ENCODE measurements around the gene MRPS30.

The MRPS30 gene

GRCh38 chr5:44795496-44795895 is 13.3 kb upstream of the MRPS30 start:
- ATAC-seq: no peak
- no peak for TF ChIP-seq PATZ1 (CRISPR knock-in tag; IDR thresholded peaks at IDR 0.05; ENCODE audit: borderline replicate concordance)
- TF ChIP-seq RARB (CRISPR knock-in tag; IDR thresholded peaks at IDR 0.05): no peak
- no peak for TF ChIP-seq TOX (CRISPR knock-in tag; IDR thresholded peaks at IDR 0.05; ENCODE audit: borderline replicate concordance)
- TF ChIP-seq ZNF8 (CRISPR knock-in tag; IDR thresholded peaks at IDR 0.05): no peak
- TF ChIP-seq ESRRG (CRISPR knock-in tag; IDR thresholded peaks at IDR 0.05): no peak
- TF ChIP-seq PPARA (CRISPR knock-in tag; IDR thresholded peaks at IDR 0.05; ENCODE audit: borderline replicate concordance): no peak
- TF ChIP-seq OSR1 (CRISPR knock-in tag; IDR thresholded peaks at IDR 0.05): no peak
- TF ChIP-seq ISL1 (CRISPR knock-in tag; IDR thresholded peaks at IDR 0.05): no peak
- no peak for TF ChIP-seq ZNF565 (CRISPR knock-in tag; conservative IDR thresholded peaks at IDR 0.05; ENCODE audit: low read depth)
- no peak for TF ChIP-seq TSHZ2 (CRISPR knock-in tag; IDR thresholded peaks at IDR 0.05)
- no peak for TF ChIP-seq ZC3H10 (CRISPR knock-in tag; IDR thresholded peaks at IDR 0.05)
- no peak for TF ChIP-seq ZFP3 (CRISPR knock-in tag; IDR thresholded peaks at IDR 0.05)
- no peak for TF ChIP-seq CREB5 (CRISPR knock-in tag; IDR thresholded peaks at IDR 0.05; ENCODE audit: low read depth)
- no peak for TF ChIP-seq SNAI2 (CRISPR knock-in tag; IDR thresholded peaks at IDR 0.05)
- TF ChIP-seq TCF4 (CRISPR knock-in tag; IDR thresholded peaks at IDR 0.05; ENCODE audit: borderline replicate concordance): no peak
- TF ChIP-seq ARNTL (CRISPR knock-in tag; IDR thresholded peaks at IDR 0.05; ENCODE audit: borderline replicate concordance, low read depth): no peak

GRCh38 chr5:44797841-44798240 is 10.9 kb upstream of the MRPS30 start:
- no peak for TF ChIP-seq TSHZ2 (CRISPR knock-in tag; IDR thresholded peaks at IDR 0.05)
- TF ChIP-seq TCF4 (CRISPR knock-in tag; IDR thresholded peaks at IDR 0.05; ENCODE audit: borderline replicate concordance): no peak
- TF ChIP-seq PATZ1 (CRISPR knock-in tag; IDR thresholded peaks at IDR 0.05; ENCODE audit: borderline replicate concordance): no peak
- no peak for TF ChIP-seq POU6F1 (CRISPR knock-in tag; IDR thresholded peaks at IDR 0.05; ENCODE audit: borderline replicate concordance, low read depth)
- TF ChIP-seq ARNTL (CRISPR knock-in tag; IDR thresholded peaks at IDR 0.05; ENCODE audit: borderline replicate concordance, low read depth): no peak
- TF ChIP-seq TOX (CRISPR knock-in tag; IDR thresholded peaks at IDR 0.05; ENCODE audit: borderline replicate concordance): no peak
- no peak for TF ChIP-seq OSR1 (CRISPR knock-in tag; IDR thresholded peaks at IDR 0.05)
- TF ChIP-seq GLIS3 (CRISPR knock-in tag; IDR thresholded peaks at IDR 0.05): no peak
- TF ChIP-seq BACH2 (CRISPR knock-in tag; IDR thresholded peaks at IDR 0.05; ENCODE audit: borderline replicate concordance): no peak
- no peak for TF ChIP-seq ZFP30 (CRISPR knock-in tag; IDR thresholded peaks at IDR 0.05)
- no peak for ATAC-seq

Measured in SK-N-SH treated with all-trans-retinoic acid at 6 μM for 48 hours (cell line).